Parathyroid adenoma (tissue), 2 donors: ENCODE data around the gene CECR2.

ENCODE experiments used
- H2AFZ ChIP-seq: fragments of 300-600 bp; sonication (generic); one replicate; pipeline ENCODE4 v1.7.0; 2017; ENCODE audit warnings: antibody characterized with exemption, mild to moderate bottlenecking
- H3K27ac ChIP-seq: fragments of 300-600 bp; sonication (generic); one replicate; pipeline ENCODE4 v1.7.0; 2017
- H3K27me3 ChIP-seq: fragments of 300-600 bp; sonication (generic); one replicate; pipeline ENCODE4 v1.7.0; 2017; ENCODE audit warnings: low read length; ENCODE audit not compliant: control insufficient read depth, insufficient read depth
- H3K36me3 ChIP-seq: fragments of 300-600 bp; sonication (generic); one replicate; pipeline ENCODE4 v1.7.0; 2017; ENCODE audit warnings: low read length; ENCODE audit not compliant: control insufficient read depth, insufficient read depth
- H3K4me1 ChIP-seq: fragments of 300-600 bp; sonication (generic); one replicate; pipeline ENCODE4 v1.7.0; 2017; ENCODE audit warnings: control low read depth
- H3K4me2 ChIP-seq: fragments of 300-600 bp; sonication (generic); one replicate; pipeline ENCODE4 v1.7.0; 2017; ENCODE audit warnings: low read length
- H3K4me3 ChIP-seq: fragments of 300-600 bp; sonication (generic); one replicate; pipeline ENCODE4 v1.7.0; 2017; ENCODE audit warnings: low read depth, low read length
- H3K79me2 ChIP-seq: fragments of 300-600 bp; sonication (generic); one replicate; pipeline ENCODE4 v1.7.0; 2017; ENCODE audit warnings: control low read depth
- H3K9ac ChIP-seq: fragments of 300-600 bp; sonication (generic); one replicate; pipeline ENCODE4 v1.7.0; 2017; ENCODE audit warnings: mild to moderate bottlenecking
- H3K9me3 ChIP-seq: fragments of 300-600 bp; sonication (generic); one replicate; pipeline ENCODE4 v1.7.0; 2017; ENCODE audit warnings: low read length; ENCODE audit not compliant: control insufficient read depth
- CTCF ChIP-seq: fragments of 300-600 bp; sonication (generic); IDR thresholded peaks from one replicate; pipeline ENCODE4 v1.7.0; 2017; ENCODE audit warnings: antibody characterized with exemption, mild to moderate bottlenecking
- donor health status: primary hyperparathyroidism.

CECR2 gene

GRCh38 chr22:17549655-17550054 lies 180.4 kb downstream of the CECR2 start:
- TF ChIP-seq CTCF: no peak
- no peaks in the 10 kb centered on the region for H3K27me3 ChIP-seq
- no peaks in the 10 kb centered on the region for H3K9me3 ChIP-seq

GRCh38 chr22:17552737-17553136 lies 183.5 kb downstream of the CECR2 start:
- no peak for TF ChIP-seq CTCF
- H3K4me2 ChIP-seq: no peak overlapping the region
- no peaks in the 10 kb centered on the region for H3K27me3 ChIP-seq
- no peaks in the 10 kb centered on the region for H3K9me3 ChIP-seq
- H3K79me2 ChIP-seq: no peaks in the 10 kb centered on the region
- H2AFZ ChIP-seq: no peak overlapping the region
- H3K36me3 ChIP-seq: no peaks in the 10 kb centered on the region
- H3K4me3 ChIP-seq: no peak overlapping the region
- no peaks in the 10 kb centered on the region for H3K4me1 ChIP-seq
- H3K9ac ChIP-seq: no peak overlapping the region
- H3K27ac ChIP-seq: no peak overlapping the region

More at GRCh38 chr22:17549655-17550054, 180.4 kb downstream of the CECR2 start:
- H3K79me2 ChIP-seq: no peaks in the 10 kb centered on the region
- H3K4me3 ChIP-seq: no peak overlapping the region
- H3K27ac ChIP-seq: no peak overlapping the region
- no peak overlapping the region for H3K4me2 ChIP-seq
- H2AFZ ChIP-seq: no peak overlapping the region
- H3K36me3 ChIP-seq: no peaks in the 10 kb centered on the region
- H3K4me1 ChIP-seq: no peaks in the 10 kb centered on the region
- H3K9ac ChIP-seq: no peak overlapping the region

GRCh38 chr22:17554814-17555213 lies 185.6 kb downstream of the CECR2 start:
- Histone ChIP-seq H3K9ac (no peak overlapping the region), H3K27ac (no peak overlapping the region), H3K9me3 (no peaks in the 10 kb centered on the region), H3K4me1 (no peaks in the 10 kb centered on the region), H3K36me3 (no peaks in the 10 kb centered on the region), H3K27me3 (no peaks in the 10 kb centered on the region), H3K4me3 (no peak overlapping the region), H3K4me2 (no peak overlapping the region), H2AFZ (no peak overlapping the region), H3K79me2 (no peaks in the 10 kb centered on the region)
- no peak for TF ChIP-seq CTCF

DNA sequence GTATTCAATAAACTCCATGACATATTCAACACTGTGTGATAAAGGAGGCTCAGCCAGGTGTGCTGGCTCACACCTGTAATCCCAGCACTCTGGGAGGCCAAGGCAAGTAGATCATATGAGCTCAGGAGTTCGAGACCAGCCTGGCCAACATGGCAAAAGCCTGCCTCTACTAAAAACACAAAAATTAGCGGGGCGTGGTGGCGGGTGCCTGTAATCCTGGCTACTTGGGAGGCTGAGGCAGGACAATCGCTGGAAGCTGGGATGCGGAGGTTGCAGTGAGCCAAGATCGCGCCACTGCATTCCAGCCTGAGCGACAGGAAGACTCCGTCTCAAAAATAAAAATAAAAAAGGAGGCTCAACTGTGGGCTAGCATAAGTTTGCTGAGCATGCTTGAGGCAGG lies 189.9 kb downstream of the CECR2 start:
- Histone ChIP-seq H3K9ac (no peak overlapping the region), H2AFZ (no peak overlapping the region), H3K27me3 (no peaks in the 10 kb centered on the region), H3K79me2 (no peaks in the 10 kb centered on the region), H3K36me3 (no peaks in the 10 kb centered on the region), H3K4me2 (no peak overlapping the region), H3K4me1 (no peaks in the 10 kb centered on the region), H3K27ac (no peak overlapping the region), H3K9me3 (no peaks in the 10 kb centered on the region), H3K4me3 (no peak overlapping the region)
- TF ChIP-seq CTCF: no peak
